Ishikawa (cell line): Measurements from ENCODE around the gene ZNF287.
A peak's percentile ranks its signal among the peaks of the same experiment; 100 is the strongest.

Experiments used
- CEBPB ChIP-seq: IDR thresholded peaks from 2 replicates; pipeline ENCODE4 v1.6.1; 2012
- CREB1 ChIP-seq: IDR thresholded peaks from 2 replicates; pipeline ENCODE4 v1.6.1; 2012; ENCODE audit warnings: low read depth
- EGR1 ChIP-seq: IDR thresholded peaks from 2 replicates; pipeline ENCODE4 v1.6.1; 2012
- EP300 ChIP-seq: IDR thresholded peaks from 2 replicates; pipeline ENCODE4 v1.6.1; 2012; ENCODE audit warnings: borderline replicate concordance
- FOXM1 ChIP-seq: IDR thresholded peaks from 2 replicates; pipeline ENCODE4 v1.6.1; 2012; ENCODE audit warnings: low read depth, borderline replicate concordance
- NFIC ChIP-seq: IDR thresholded peaks from 2 replicates; pipeline ENCODE4 v1.6.1; 2012
- RAD21 ChIP-seq: IDR thresholded peaks from 2 replicates; pipeline ENCODE4 v1.6.1; 2012; ENCODE audit warnings: low read depth
- TAF1 ChIP-seq: IDR thresholded peaks from 2 replicates; pipeline ENCODE4 v1.6.1; 2012; ENCODE audit warnings: low read depth, mild to moderate bottlenecking
- TCF12 ChIP-seq: IDR thresholded peaks from 2 replicates; pipeline ENCODE4 v1.6.1; 2012; ENCODE audit warnings: low read depth
- TEAD4 ChIP-seq: IDR thresholded peaks from 2 replicates; pipeline ENCODE4 v1.6.1; 2012
- YY1 ChIP-seq: IDR thresholded peaks from 2 replicates; pipeline ENCODE4 v1.6.1; 2012; ENCODE audit warnings: low read depth
- ZBTB7A ChIP-seq: IDR thresholded peaks from 2 replicates; pipeline ENCODE4 v1.6.1; 2012; ENCODE audit warnings: low read depth
- TF ChIP-seq, protein P1 (sequence below): IDR thresholded peaks from 2 replicates; pipeline ENCODE4 v1.6.1; 2012
- TF ChIP-seq, protein P2 (sequence below): IDR thresholded peaks from 2 replicates; pipeline ENCODE4 v1.6.1; 2012; ENCODE audit warnings: low read depth, mild to moderate bottlenecking
- TF ChIP-seq, protein P3 (sequence below): IDR thresholded peaks from 2 replicates; pipeline ENCODE4 v1.6.1; 2012

The ZNF287 gene

DNA sequence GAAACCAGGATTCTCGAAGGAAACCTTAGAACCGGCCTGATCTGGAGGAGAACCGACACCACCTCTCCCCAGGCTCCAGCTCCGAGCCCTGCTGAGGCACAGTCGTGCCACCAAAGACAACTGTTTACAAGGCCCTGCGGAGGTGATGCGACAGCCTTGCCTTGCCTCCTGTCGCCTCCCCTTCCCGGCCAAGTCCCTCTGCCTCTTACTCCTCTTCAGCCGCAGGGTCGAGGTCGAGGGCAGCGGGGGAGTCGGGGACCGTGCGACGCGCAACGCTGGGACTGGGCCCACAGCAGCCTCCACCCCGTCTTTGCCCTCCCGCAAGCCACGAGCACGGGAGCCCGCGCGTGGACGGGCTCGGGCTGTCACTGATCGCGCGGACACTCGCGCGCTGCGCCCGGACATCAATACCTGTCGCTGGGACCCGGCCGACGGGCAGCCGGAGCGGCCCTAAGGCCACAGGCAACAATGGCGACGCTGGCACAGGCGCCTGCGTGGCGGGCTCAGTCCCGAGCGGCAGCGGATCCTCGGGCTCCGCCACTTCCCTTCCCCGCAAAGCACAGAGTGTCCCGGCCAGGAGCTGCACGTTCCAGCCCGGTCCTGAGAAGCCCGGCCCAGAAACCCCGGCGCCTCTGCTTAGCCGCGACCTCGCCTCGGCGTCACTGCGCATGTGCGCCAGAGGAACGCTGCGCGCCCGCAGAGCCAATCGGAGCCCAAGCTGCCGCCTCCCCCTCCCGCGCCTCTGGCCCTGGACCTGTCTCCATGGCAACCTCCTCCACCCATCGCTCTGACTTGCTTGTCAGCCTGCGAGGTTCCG lies at the start of gene ZNF287:
TSS of gene ZNF287 (minus strand) at position 664 of the 817 bp plus-strand sequence. CDS start 1,473 bp downstream, outside the sequence.
- TF ChIP-seq, protein P1, sequence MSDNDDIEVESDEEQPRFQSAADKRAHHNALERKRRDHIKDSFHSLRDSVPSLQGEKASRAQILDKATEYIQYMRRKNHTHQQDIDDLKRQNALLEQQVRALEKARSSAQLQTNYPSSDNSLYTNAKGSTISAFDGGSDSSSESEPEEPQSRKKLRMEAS = peak; percentile 49
- TF ChIP-seq YY1 = peak; percentile 70
- no peak for TF ChIP-seq FOXM1
- TF ChIP-seq NFIC = no peak
- no peak for TF ChIP-seq TAF1
- 0 out of 2 replicates have a peak, but pooled peaks have one; percentile 30 for TF ChIP-seq TCF12

DNA sequence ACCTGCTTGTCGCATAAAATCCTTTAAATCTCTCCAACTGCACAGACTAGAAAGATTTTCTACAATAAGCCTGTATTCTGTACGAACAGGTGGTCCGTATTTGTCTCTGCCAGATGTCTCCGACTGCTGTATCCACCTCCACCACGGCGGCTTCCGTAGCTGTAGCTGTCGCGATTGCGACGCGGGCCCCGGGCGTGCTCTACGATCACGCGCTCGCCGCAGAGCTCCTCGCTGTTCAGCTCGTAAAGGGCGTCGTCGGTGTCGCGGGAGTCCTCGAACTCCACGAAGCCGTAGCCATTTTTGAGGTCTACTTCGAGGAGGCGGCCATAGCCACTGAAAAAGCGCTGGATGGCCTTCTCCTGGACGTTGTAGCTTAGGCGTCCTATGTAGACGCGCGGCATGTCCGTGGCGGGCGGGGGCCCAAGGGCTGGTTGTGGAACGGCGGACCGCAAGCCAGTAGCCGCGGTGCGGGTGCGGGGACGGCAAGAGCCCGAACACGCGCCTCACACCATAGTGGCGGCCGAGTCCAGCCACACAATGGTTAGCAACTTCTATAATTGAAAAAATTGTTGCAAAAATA lies 48.6 kb upstream of the ZNF287 start:
- TF ChIP-seq, protein P1 = no peak
- TF ChIP-seq FOXM1 (no peak), TAF1 (no peak), TCF12 (no peak), CEBPB (no peak), TEAD4 (no peak), CREB1 (no peak), ZBTB7A (no peak), EP300 (no peak), NFIC (no peak), RAD21 (no peak)
- TF ChIP-seq, protein P2, sequence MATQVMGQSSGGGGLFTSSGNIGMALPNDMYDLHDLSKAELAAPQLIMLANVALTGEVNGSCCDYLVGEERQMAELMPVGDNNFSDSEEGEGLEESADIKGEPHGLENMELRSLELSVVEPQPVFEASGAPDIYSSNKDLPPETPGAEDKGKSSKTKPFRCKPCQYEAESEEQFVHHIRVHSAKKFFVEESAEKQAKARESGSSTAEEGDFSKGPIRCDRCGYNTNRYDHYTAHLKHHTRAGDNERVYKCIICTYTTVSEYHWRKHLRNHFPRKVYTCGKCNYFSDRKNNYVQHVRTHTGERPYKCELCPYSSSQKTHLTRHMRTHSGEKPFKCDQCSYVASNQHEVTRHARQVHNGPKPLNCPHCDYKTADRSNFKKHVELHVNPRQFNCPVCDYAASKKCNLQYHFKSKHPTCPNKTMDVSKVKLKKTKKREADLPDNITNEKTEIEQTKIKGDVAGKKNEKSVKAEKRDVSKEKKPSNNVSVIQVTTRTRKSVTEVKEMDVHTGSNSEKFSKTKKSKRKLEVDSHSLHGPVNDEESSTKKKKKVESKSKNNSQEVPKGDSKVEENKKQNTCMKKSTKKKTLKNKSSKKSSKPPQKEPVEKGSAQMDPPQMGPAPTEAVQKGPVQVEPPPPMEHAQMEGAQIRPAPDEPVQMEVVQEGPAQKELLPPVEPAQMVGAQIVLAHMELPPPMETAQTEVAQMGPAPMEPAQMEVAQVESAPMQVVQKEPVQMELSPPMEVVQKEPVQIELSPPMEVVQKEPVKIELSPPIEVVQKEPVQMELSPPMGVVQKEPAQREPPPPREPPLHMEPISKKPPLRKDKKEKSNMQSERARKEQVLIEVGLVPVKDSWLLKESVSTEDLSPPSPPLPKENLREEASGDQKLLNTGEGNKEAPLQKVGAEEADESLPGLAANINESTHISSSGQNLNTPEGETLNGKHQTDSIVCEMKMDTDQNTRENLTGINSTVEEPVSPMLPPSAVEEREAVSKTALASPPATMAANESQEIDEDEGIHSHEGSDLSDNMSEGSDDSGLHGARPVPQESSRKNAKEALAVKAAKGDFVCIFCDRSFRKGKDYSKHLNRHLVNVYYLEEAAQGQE = no peak

DNA sequence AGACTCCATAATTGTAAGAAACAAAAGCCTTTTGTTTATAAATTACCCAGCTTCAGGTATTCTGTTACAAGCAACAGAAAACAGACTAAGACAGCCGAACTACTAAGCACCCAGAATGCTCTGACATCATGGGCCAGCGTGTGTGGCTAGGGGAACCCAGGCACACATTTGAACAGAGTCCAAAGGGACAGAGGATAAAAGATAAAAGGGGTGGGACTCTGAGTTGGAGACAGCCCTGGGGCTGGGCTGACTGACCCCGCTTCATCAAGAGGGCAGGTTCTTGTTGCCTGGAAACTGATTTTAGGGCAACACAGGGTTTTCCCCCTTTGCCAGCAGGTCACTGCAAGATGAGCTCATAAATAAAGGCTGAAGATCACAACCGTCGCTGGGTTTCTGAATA lies 30.5 kb upstream of the ZNF287 start:
- TF ChIP-seq, protein P3, sequence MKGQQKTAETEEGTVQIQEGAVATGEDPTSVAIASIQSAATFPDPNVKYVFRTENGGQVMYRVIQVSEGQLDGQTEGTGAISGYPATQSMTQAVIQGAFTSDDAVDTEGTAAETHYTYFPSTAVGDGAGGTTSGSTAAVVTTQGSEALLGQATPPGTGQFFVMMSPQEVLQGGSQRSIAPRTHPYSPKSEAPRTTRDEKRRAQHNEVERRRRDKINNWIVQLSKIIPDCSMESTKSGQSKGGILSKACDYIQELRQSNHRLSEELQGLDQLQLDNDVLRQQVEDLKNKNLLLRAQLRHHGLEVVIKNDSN = no peak
- TF ChIP-seq ZBTB7A = no peak
- TF ChIP-seq YY1 = no peak

DNA sequence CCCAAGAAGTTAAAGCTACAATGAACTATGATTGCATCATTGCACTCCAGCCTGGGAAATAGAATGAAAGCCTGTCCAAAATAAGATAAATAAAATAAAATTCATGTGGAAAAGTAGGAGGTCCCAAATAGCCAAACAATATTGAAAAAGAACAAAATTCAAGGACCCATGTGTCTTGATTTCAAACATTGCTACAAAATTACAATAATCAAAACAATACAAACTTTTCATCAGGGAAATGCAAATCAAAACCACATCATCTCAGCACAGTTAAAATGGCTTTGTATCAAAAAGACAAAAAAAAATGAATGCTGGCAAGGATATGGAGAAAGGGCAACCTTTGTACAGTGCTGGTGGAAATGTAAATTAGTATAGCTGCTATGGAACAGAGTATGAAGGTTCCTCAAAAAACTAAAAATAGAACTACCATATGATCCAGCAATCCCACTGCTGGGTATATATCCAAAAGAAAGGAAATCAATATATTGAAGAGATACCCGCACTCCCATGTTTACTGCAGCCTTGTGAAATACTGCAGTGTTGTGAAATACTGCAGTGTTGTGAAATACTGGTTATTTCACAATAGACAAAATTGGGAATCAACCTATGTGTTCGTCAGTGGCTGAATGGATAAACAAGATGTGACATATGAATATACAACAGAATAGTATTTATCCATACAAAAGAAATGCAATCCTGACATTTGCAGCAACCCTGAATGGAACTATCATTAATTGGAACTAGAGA lies 24.5 kb upstream of the ZNF287 start:
- peak; percentile 86 for TF ChIP-seq CEBPB
- no peak for TF ChIP-seq NFIC

DNA sequence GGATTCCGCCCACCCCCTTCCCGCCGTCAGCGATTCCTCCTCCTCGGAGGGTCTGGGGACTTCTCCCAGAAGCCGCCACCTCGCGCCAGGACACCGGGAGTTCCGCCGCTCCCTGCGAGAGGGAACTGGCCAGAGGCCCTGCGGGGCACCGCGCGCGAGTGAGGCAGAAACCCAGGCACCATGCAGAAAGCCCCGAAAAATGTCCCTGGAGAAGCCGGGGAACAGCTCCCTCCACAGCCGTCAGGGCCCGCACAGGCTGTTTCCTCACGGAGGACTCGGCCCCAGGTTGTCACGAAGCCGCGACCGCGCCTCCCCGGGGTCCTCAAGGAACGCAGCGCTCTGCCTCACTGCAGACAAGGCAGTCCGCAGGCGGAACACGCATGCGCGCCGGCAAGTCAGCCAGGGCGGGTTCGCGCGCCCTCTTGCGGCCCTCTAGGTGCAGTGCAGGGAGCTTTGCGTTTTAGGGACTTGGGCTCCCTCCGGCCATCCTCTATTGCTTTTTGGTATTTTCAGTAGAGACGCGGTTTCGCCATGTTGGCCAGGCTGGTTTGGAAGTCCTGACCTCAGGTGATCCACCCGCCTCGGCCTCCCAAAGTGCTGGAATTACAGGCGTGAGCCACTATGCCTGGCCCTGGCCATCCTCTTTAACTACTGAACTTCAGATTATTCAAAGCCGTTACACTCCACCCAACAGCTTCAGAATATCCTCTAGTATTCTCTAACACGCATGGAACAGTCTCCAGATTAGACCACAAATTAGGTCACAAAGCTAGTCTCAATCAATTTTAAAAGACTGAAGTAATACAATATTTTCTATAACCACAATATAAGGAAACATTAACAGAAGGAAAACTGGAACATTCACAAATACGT lies 20.3 kb upstream of the ZNF287 start:
- TF ChIP-seq EGR1 = no peak
- TF ChIP-seq CEBPB = no peak
- peak; percentile 41; the same call in 1 of the 2 replicates for TF ChIP-seq TAF1
- TF ChIP-seq RAD21 = peak; percentile 64
- no peak for TF ChIP-seq TEAD4
- TF ChIP-seq, protein P2 = no peak
- no peak for TF ChIP-seq ZBTB7A
- TF ChIP-seq FOXM1 = no peak
- peak; percentile 57; the same call in 1 of the 2 replicates for TF ChIP-seq YY1
- no peak for TF ChIP-seq CREB1
- TF ChIP-seq EP300 = no peak
- TF ChIP-seq, protein P3 = no peak
- TF ChIP-seq TCF12 = no peak
- TF ChIP-seq, protein P1 = peak; percentile 86
- no peak for TF ChIP-seq NFIC
